IPS-18a (cell line): ENCODE measurements around the gene SPATA32.
A peak's percentile ranks its signal among the peaks of the same experiment; 100 is the strongest.

Source experiments
- H3K27ac ChIP-seq: one replicate; pipeline ENCODE4 v1.5.1; 2013; ENCODE audit warnings: low read length
- H3K27me3 ChIP-seq: one replicate; pipeline ENCODE4 v1.6.1; 2013; ENCODE audit warnings: mild to moderate bottlenecking, low read length; ENCODE audit not compliant: control insufficient read depth, insufficient read depth
- H3K36me3 ChIP-seq: one replicate; pipeline ENCODE4 v1.6.1; 2013; ENCODE audit warnings: low read depth, low read length; ENCODE audit not compliant: control insufficient read depth
- H3K4me1 ChIP-seq: one replicate; pipeline ENCODE4 v1.6.1; 2013; ENCODE audit warnings: low read depth, low read length; ENCODE audit not compliant: control insufficient read depth
- H3K4me3 ChIP-seq: one replicate; pipeline ENCODE4 v1.5.1; 2013; ENCODE audit warnings: low read length
- H3K9ac ChIP-seq: one replicate; pipeline ENCODE4 v1.6.1; 2013; ENCODE audit warnings: mild to moderate bottlenecking, low read length, moderate library complexity
- H3K9me3 ChIP-seq: one replicate; pipeline ENCODE4 v1.6.1; 2013; ENCODE audit warnings: low read depth, low read length; ENCODE audit not compliant: control insufficient read depth

Gene SPATA32

DNA sequence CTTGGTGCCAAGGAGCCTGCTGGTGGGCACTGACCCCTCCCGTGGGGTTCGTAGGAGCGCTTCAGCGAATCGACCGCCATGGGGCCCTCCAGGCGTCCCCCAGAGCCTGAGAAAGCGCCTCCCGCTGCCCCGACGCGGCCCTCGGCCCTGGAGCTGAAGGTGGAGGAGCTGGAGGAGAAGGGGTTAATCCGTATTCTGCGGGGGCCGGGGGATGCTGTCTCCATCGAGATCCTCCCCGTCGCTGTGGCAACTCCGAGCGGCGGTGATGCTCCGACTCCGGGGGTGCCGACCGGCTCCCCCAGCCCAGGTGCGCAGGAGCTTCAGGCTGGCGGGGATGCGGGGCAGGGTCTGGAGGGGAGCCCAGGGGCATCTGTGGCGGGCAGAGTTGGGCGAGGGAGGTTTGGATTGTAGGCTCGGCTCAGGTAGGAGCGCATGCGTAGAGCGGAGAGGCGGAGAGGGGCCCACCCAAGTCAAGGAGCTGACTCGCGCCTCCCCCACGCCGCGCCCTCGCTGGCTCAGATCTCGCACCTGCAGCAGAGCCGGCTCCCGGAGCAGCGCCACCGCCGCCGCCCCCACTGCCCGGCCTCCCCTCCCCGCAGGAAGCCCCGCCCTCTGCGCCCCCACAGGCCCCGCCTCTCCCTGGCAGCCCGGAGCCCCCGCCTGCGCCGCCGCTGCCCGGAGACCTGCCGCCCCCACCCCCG lies 20.4 kb downstream of the SPATA32 start:
- Histone ChIP-seq H3K27ac (no peak overlapping the region), H3K4me3 (peak overlapping the region; percentile 68)

GRCh38 chr17:45240905-45241327 lies 21.0 kb downstream of the SPATA32 start:
- H3K27ac ChIP-seq, result no peak overlapping the region
- H3K9me3 ChIP-seq, result no peaks in the 10 kb centered on the region
- no peaks in the 10 kb centered on the region for H3K36me3 ChIP-seq
- H3K9ac ChIP-seq, result no peak overlapping the region
- H3K4me3 ChIP-seq, result peak overlapping the region; percentile 68
- H3K27me3 ChIP-seq, result peaks cover 41% of the 10 kb centered on the region
- peaks cover 7% of the 10 kb centered on the region for H3K4me1 ChIP-seq

More for the DNA sequence above, 20.4 kb downstream of the SPATA32 start:
- Histone ChIP-seq H3K4me1 (peaks cover 4% of the 10 kb centered on the region), H3K36me3 (no peaks in the 10 kb centered on the region), H3K27me3 (peaks cover 43% of the 10 kb centered on the region), H3K9me3 (no peaks in the 10 kb centered on the region), H3K9ac (no peak overlapping the region)

DNA sequence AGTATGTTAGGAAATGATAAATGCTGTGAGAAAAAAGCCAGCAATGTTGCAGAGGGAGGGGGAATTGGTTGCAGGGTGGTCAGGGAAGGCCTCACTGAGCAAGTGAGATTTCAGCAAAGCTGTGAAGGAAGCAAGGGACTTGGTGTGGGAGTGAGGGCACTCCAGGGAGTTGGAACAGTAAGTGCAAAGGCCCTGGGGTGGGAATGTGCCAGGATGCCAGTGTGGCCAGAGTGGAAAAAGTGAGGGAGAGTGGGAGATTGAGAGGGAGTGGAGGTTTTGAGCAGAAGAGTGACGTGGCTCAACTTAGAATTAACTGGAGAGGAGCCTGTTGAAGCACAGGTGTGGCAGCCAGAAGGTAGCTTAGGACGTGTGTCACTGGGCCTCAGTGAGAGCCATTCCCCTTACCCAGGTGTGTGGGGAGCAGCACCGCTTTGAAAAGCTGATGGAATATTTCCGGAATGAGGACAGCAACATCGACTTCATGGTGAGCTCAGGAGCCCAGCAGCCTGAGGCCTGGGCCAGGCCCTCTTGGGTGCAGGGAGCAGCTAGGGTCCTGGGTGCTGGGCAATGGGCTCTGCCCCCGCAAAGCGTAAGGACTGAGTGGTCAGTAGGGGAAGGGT lies 23.6 kb downstream of the SPATA32 start:
- peaks cover 9% of the 10 kb centered on the region for H3K4me1 ChIP-seq
- peaks cover 45% of the 10 kb centered on the region for H3K27me3 ChIP-seq
- H3K36me3 ChIP-seq, result no peaks in the 10 kb centered on the region
- no peak overlapping the region for H3K4me3 ChIP-seq
- no peak overlapping the region for H3K27ac ChIP-seq
- no peaks in the 10 kb centered on the region for H3K9me3 ChIP-seq
- H3K9ac ChIP-seq, result no peak overlapping the region

DNA sequence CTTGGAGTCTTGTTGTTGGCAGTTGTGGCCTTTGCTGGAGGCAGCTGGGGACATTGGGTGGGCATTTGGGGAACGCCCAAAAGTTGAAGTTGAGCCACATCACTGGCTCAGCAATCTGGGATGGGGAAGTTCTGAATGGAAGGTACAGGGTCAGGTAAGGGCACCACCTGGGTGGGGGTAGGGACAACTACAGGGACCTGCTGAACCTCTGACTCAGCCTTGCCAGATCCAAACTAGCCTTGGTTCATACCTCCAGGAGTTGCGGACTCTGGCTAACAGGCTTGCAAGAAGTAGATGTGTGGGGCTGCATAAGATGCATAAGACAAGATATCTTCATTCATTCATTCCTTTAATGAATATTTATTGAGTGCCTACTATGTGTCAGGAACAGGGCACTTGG lies 24.2 kb downstream of the SPATA32 start:
- H3K9ac ChIP-seq, result no peak overlapping the region
- H3K4me3 ChIP-seq, result no peak overlapping the region
- no peaks in the 10 kb centered on the region for H3K9me3 ChIP-seq
- H3K27me3 ChIP-seq, result peaks cover 43% of the 10 kb centered on the region
- peaks cover 9% of the 10 kb centered on the region for H3K4me1 ChIP-seq
- H3K27ac ChIP-seq, result no peak overlapping the region
- H3K36me3 ChIP-seq, result no peaks in the 10 kb centered on the region

DNA sequence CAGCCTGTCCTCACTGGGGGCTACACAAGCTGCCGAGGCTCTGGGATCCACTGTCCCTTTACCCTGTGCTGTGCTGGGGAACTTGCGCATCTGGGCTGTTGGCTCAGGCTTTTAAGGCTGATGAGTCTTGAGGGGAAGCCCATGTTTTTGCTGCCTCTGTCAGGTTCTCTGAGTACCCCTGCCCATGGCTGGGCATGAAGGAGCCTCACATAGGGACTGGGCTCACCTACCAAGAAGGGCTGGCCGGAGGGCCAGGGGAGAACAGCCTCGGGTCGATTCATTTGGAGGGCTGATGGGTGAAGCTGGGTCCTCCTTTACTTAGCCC lies 25.6 kb downstream of the SPATA32 start:
- Histone ChIP-seq H3K9ac (no peak overlapping the region), H3K4me3 (no peak overlapping the region), H3K9me3 (no peaks in the 10 kb centered on the region), H3K27ac (no peak overlapping the region), H3K4me1 (peaks cover 9% of the 10 kb centered on the region), H3K27me3 (peaks cover 35% of the 10 kb centered on the region), H3K36me3 (no peaks in the 10 kb centered on the region)

GRCh38 chr17:45235416-45236281 lies 26.2 kb downstream of the SPATA32 start:
- Histone ChIP-seq H3K9ac (no peak overlapping the region), H3K36me3 (no peaks in the 10 kb centered on the region), H3K9me3 (no peaks in the 10 kb centered on the region), H3K27me3 (peaks cover 29% of the 10 kb centered on the region), H3K4me1 (peaks cover 7% of the 10 kb centered on the region), H3K4me3 (no peak overlapping the region), H3K27ac (no peak overlapping the region)

- Histone ChIP-seq H3K27ac (no peak overlapping the region), H3K9ac (no peak overlapping the region), H3K36me3 (no peaks in the 10 kb centered on the region), H3K4me3 (no peak overlapping the region), H3K4me1 (peaks cover 6% of the 10 kb centered on the region), H3K27me3 (peaks cover 24% of the 10 kb centered on the region), H3K9me3 (no peaks in the 10 kb centered on the region)
These were observed 27.1 kb downstream of the SPATA32 start for GRCh38 chr17:45234641-45235415.

DNA sequence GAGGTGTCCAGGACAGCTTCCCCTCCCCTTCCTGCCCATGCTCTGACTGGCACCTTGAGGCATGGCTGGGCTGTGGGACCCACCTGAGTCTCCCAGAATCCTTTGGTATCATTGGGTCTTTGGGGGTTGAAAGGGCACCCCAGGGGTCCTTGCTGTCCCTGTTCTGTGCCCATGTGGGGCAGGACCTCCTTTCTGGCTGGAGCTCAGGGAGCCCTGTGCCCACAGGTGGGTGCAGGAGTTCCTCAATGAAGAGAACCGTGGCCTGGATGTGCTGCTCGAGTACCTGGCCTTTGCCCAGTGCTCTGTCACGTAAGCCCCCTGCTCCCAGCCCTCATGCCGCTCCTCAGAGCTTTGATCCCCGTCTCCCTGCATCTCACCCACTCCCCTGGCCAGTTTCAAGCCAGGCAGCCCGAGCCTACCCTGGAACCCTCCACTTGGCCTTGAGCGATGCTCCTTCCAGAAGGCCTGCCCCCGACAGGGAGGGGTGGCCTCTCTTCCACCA lies 28.4 kb downstream of the SPATA32 start:
- Histone ChIP-seq H3K9ac (no peak overlapping the region), H3K36me3 (no peaks in the 10 kb centered on the region), H3K9me3 (no peaks in the 10 kb centered on the region), H3K27ac (no peak overlapping the region), H3K4me1 (peaks cover 11% of the 10 kb centered on the region), H3K27me3 (peaks cover 14% of the 10 kb centered on the region), H3K4me3 (no peak overlapping the region)

- H3K27me3 ChIP-seq, result peaks cover 14% of the 10 kb centered on the region
- no peak overlapping the region for H3K27ac ChIP-seq
- H3K4me3 ChIP-seq, result no peak overlapping the region
- H3K9me3 ChIP-seq, result no peaks in the 10 kb centered on the region
- no peak overlapping the region for H3K9ac ChIP-seq
- H3K36me3 ChIP-seq, result no peaks in the 10 kb centered on the region
- peaks cover 13% of the 10 kb centered on the region for H3K4me1 ChIP-seq
These were observed 29.1 kb downstream of the SPATA32 start for GRCh38 chr17:45232514-45233422.

DNA sequence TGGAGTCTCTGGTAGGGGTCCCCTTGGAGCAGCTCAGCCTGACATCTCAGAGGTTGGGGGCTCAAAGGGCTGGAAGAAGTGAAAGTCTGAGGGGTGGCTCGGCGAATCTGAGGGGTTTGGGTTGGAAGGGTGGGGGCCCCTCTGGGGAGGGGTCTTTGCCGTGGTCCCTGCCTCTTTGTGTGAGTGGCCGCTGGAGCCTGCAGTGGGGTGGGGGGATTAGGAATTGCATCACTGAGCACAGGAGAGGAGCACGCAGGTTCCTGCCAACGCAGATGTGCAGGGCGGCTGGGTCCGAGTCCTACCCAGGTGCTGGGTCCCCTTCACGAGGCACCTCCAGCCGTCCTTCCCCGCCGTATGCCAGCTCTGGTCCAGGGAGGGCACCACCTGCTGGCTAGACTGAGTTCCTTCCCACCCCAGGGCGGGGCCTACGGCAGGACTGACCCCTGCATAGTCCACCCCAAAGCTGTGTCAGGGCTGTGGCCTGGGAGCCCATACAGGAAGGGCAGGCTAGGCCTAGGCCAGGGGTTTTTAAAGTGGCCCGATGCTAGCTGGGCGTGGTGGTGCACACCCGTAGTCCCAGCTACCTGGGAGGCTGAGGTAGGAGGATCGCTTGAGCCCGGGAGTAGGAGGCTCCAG lies 30.3 kb downstream of the SPATA32 start:
- H3K27me3 ChIP-seq, result peaks cover 9% of the 10 kb centered on the region
- H3K27ac ChIP-seq, result no peak overlapping the region
- no peaks in the 10 kb centered on the region for H3K36me3 ChIP-seq
- peaks cover 13% of the 10 kb centered on the region for H3K4me1 ChIP-seq
- no peak overlapping the region for H3K9ac ChIP-seq
- no peak overlapping the region for H3K4me3 ChIP-seq
- no peaks in the 10 kb centered on the region for H3K9me3 ChIP-seq
